CD14-positive monocyte (primary cell): Measurements from ENCODE around the gene ANO4. TPM values are rescaled to one million over a fixed set of nuclear protein-coding genes. Genes with fewer than 3 reads are reported as not detected.
"Not testable (repeated sequence)": the region's sequence is repeated elsewhere in the genome, so short reads cannot be mapped to it uniquely, and the experiment has no call there.

Source experiments
- DNase-seq, 3 donors: peaks; one replicate each; pipeline ENCODE4 v3.0.0-alpha.2; 2011 to 2022
- H2AFZ ChIP-seq: 2 replicates; pipeline ENCODE4 v1.6.0; 2012; ENCODE audit warnings: mild to moderate bottlenecking, low read depth, low read length, inconsistent platforms; ENCODE audit not compliant: insufficient read depth, poor library complexity, severe bottlenecking
- H3K27ac ChIP-seq, 2 donors: 1 replicate in 1 of 2; 2 replicates in 1 of 2; pipeline ENCODE4 v1.5.1; 2012 to 2013; ENCODE audit warnings: low read length in 2 of 2, control low read depth in 1 of 2, inconsistent platforms in 1 of 2, low read depth in 1 of 2, mild to moderate bottlenecking in 1 of 2
- H3K27me3 ChIP-seq, 2 donors: one replicate each; pipeline versions ENCODE4 v1.6.0 to v1.6.1; 2011 to 2013; ENCODE audit warnings: low read length in 2 of 2; ENCODE audit not compliant: control insufficient read depth in 2 of 2, insufficient read depth in 2 of 2
- H3K36me3 ChIP-seq, 2 donors: replicated peaks in 1 of 2; 1 replicate in 1 of 2; 2 replicates in 1 of 2; pipeline versions ENCODE4 v1.5.1 to v1.6.1; 2012 to 2013; ENCODE audit warnings: low read length in 2 of 2, control low read depth in 1 of 2, inconsistent platforms in 1 of 2, mild to moderate bottlenecking in 1 of 2; ENCODE audit not compliant: insufficient read depth in 2 of 2, control insufficient read depth in 1 of 2
- H3K4me1 ChIP-seq, 2 donors: 1 replicate in 1 of 2; 2 replicates in 1 of 2; pipeline versions ENCODE4 v1.5.1 to v1.6.1; 2012 to 2013; ENCODE audit warnings: low read length in 2 of 2, control low read depth in 1 of 2, inconsistent platforms in 1 of 2, mild to moderate bottlenecking in 1 of 2, moderate library complexity in 1 of 2; ENCODE audit not compliant: insufficient read depth in 2 of 2, control insufficient read depth in 1 of 2
- H3K4me2 ChIP-seq: replicated peaks from 2 replicates; pipeline ENCODE3; 2012; ENCODE audit warnings: low read length, moderate library complexity, mild to moderate bottlenecking; ENCODE audit not compliant: poor library complexity, severe bottlenecking; ENCODE audit errors: extremely low read depth
- H3K4me3 ChIP-seq, 3 experiments: fragments of 200-600 bp in 1 of 3; sonication (generic) in 1 of 3; replicated peaks in 1 of 3; 1 replicate in 2 of 3; 2 replicates in 1 of 3; pipeline ENCODE4 v1.5.1; 2011 to 2013; ENCODE audit warnings: low read length in 3 of 3, mild to moderate bottlenecking in 3 of 3, control low read depth in 2 of 3, low read depth in 2 of 3, inconsistent platforms in 1 of 3, moderate library complexity in 1 of 3
- H3K79me2 ChIP-seq: 2 replicates; pipeline ENCODE4 v1.6.0; 2012; ENCODE audit warnings: mild to moderate bottlenecking, control low read depth, inconsistent platforms, low read length, moderate library complexity; ENCODE audit not compliant: insufficient read depth
- H3K9ac ChIP-seq: 2 replicates; pipeline ENCODE4 v1.6.0; 2017; ENCODE audit warnings: low read length, mild to moderate bottlenecking; ENCODE audit not compliant: insufficient read depth, poor library complexity, severe bottlenecking
- H3K9me3 ChIP-seq, 2 donors: replicated peaks in 1 of 2; 1 replicate in 1 of 2; 2 replicates in 1 of 2; pipeline versions ENCODE4 v1.5.1 to v1.6.1; 2012 to 2013; ENCODE audit warnings: low read length in 2 of 2, control low read depth in 1 of 2; ENCODE audit not compliant: control insufficient read depth in 1 of 2, insufficient read depth in 1 of 2
- H4K20me1 ChIP-seq: 2 replicates; pipeline ENCODE4 v1.6.0; 2012; ENCODE audit warnings: mild to moderate bottlenecking, low read length, control low read depth, moderate library complexity; ENCODE audit not compliant: insufficient read depth
- H3K27ac Mint-ChIP-seq, 7 donors: one replicate each; pipeline ENCODE4 v1.8.0; 2020; ENCODE audit warnings: mild to moderate bottlenecking in 7 of 7, mixed read lengths in 7 of 7, moderate library complexity in 6 of 7, inconsistent platforms in 2 of 7
- H3K27me3 Mint-ChIP-seq, 3 donors: one replicate each; pipeline ENCODE4 v1.8.0; 2021 to 2022; ENCODE audit warnings: low read depth in 3 of 3, mild to moderate bottlenecking in 3 of 3, mixed read lengths in 3 of 3, moderate library complexity in 3 of 3, inconsistent platforms in 1 of 3
- H3K36me3 Mint-ChIP-seq, 2 donors: one replicate each; pipeline ENCODE4 v1.8.0; 2020; ENCODE audit warnings: mixed read lengths in 2 of 2, inconsistent platforms in 1 of 2, mild to moderate bottlenecking in 1 of 2
- H3K4me1 Mint-ChIP-seq: one replicate; pipeline ENCODE4 v1.8.0; 2020; ENCODE audit warnings: mild to moderate bottlenecking, mixed read lengths
- H3K4me3 Mint-ChIP-seq, 2 donors: one replicate each; pipeline ENCODE4 v1.8.0; 2020; ENCODE audit warnings: mild to moderate bottlenecking in 2 of 2, mixed read lengths in 2 of 2, moderate library complexity in 1 of 2
- H3K9me3 Mint-ChIP-seq, 7 donors: one replicate each; pipeline ENCODE4 v1.8.0; 2020 to 2022; ENCODE audit warnings: mixed read lengths in 7 of 7, mild to moderate bottlenecking in 6 of 7, moderate library complexity in 6 of 7, inconsistent platforms in 2 of 7
- CTCF ChIP-seq: fragments of 200-600 bp; IDR thresholded peaks from one replicate; pipeline ENCODE4 v1.8.0; 2022; ENCODE audit warnings: antibody characterized with exemption, mild to moderate bottlenecking
- WGBS: methylation state at CpG from one replicate; pipeline ENCODE4 v1.1.5; 2013; ENCODE audit warnings: missing lambda C conversion rate; ENCODE audit not compliant: insufficient coverage; 5-methylcytosine and 5-hydroxymethylcytosine counted together
- intact Hi-C, 2 donors: fragments of 100-400 bp; cut with micrococcal nuclease; formaldehyde crosslinking; loops; one replicate each; pipeline versions ENCODE4 v1.15.0 to v1.15.1; 2023
- polyA plus RNA-seq, 3 donors: library from polyadenylated mRNA; depleted of rRNA in 1 of 3; unstranded in 2 of 3; stranded (reverse) in 1 of 3; fragments of 300-500 nt in 2 of 3; fragments of >200 nt in 1 of 3; fragmentation: Illumina TruSeq in 2 of 3; gene quantifications; 1 replicate in 2 of 3; 2 replicates in 1 of 3; pipeline ENCODE4 v1.2.3, GENCODE V29; 2012 to 2021

Gene ANO4
- polyA plus RNA-seq, 3 donors, result not detected

GRCh38 chr12:100927826-100928225 lies 133.2 kb downstream of the ANO4 start:
- Mint-ChIP-seq H3K4me1 (no peaks in the 10 kb centered on the region), H3K4me3 (no peak overlapping the region), H3K9me3 (peaks cover 0 to 1% (median 0%) of the 10 kb centered on the region in 7 donors), H3K27me3 (peaks cover 0 to 3% (median 0%) of the 10 kb centered on the region in 3 donors), H3K36me3 (no peaks in the 10 kb centered on the region), H3K27ac (no peak overlapping the region)
- H3K9me3 ChIP-seq, result no peaks in the 10 kb centered on the region
- H4K20me1 ChIP-seq, result no peaks in the 10 kb centered on the region
- no peak for TF ChIP-seq CTCF
- no peak overlapping the region for H3K4me3 ChIP-seq
- no peaks in the 10 kb centered on the region for H3K27me3 ChIP-seq
- H3K79me2 ChIP-seq, result no peaks in the 10 kb centered on the region
- no peak overlapping the region for H3K4me2 ChIP-seq
- no CpG with 5 or more reads among the region's 4 CpGs for WGBS
- no peak overlapping the region for H2AFZ ChIP-seq
- H3K4me1 ChIP-seq, result no peaks in the 10 kb centered on the region
- H3K36me3 ChIP-seq, result no peaks in the 10 kb centered on the region
- H3K27ac ChIP-seq, result no peak overlapping the region
- no peak overlapping the region for H3K9ac ChIP-seq
- DNase-seq, result no peak
- intact Hi-C loops, result no loop called here

- Histone ChIP-seq H3K79me2 (no peaks in the 10 kb centered on the region), H3K36me3 (no peaks in the 10 kb centered on the region), H2AFZ (no peak overlapping the region), H4K20me1 (no peaks in the 10 kb centered on the region), H3K4me1 (no peaks in the 10 kb centered on the region), H3K9me3 (no peaks in the 10 kb centered on the region), H3K4me3 (no peak overlapping the region), H3K4me2 (no peak overlapping the region), H3K27me3 (no peaks in the 10 kb centered on the region), H3K27ac (no peak overlapping the region), H3K9ac (no peak overlapping the region)
- no CpG with 5 or more reads among the region's 2 CpGs for WGBS
- Mint-ChIP-seq H3K36me3 (no peaks in the 10 kb centered on the region), H3K9me3 (peaks cover 0 to 5% (median 2%) of the 10 kb centered on the region in 7 donors), H3K4me3 (no peak overlapping the region), H3K4me1 (no peaks in the 10 kb centered on the region), H3K27ac (no peak overlapping the region), H3K27me3 (no peaks in the 10 kb centered on the region)
- no peak for DNase-seq
- no peak for TF ChIP-seq CTCF
- intact Hi-C loops, result no loop called here
These were observed 138.0 kb downstream of the ANO4 start for GRCh38 chr12:100932571-100932970.

GRCh38 chr12:100933531-100933930 lies 139.0 kb downstream of the ANO4 start:
- H3K27me3 Mint-ChIP-seq, H3K27ac ChIP-seq, H4K20me1 ChIP-seq, H3K4me3 ChIP-seq, H3K9ac ChIP-seq, H3K36me3 Mint-ChIP-seq, H3K9me3 Mint-ChIP-seq, DNase-seq, H3K79me2 ChIP-seq, H3K27me3 ChIP-seq, H3K36me3 ChIP-seq, H3K4me2 ChIP-seq, H3K9me3 ChIP-seq, intact Hi-C loops, H2AFZ ChIP-seq, H3K4me3 Mint-ChIP-seq, H3K4me1 Mint-ChIP-seq, H3K4me1 ChIP-seq, H3K27ac Mint-ChIP-seq: not testable (repeated sequence)
- no CpG with 5 or more reads among the region's 1 CpG for WGBS
